CD14-positive monocyte (primary cell): ENCODE data around the gene SLCO3A1. TPM values are rescaled to one million over a fixed set of nuclear protein-coding genes. Genes with fewer than 3 reads are reported as not detected.

Source experiments
- DNase-seq, 3 donors: peaks; one replicate each; pipeline ENCODE4 v3.0.0-alpha.2; 2011 to 2022
- H2AFZ ChIP-seq: 2 replicates; pipeline ENCODE4 v1.6.0; 2012; ENCODE audit warnings: mild to moderate bottlenecking, low read depth, low read length, inconsistent platforms; ENCODE audit not compliant: insufficient read depth, poor library complexity, severe bottlenecking
- H3K27ac ChIP-seq, 2 donors: 1 replicate in 1 of 2; 2 replicates in 1 of 2; pipeline ENCODE4 v1.5.1; 2012 to 2013; ENCODE audit warnings: low read length in 2 of 2, control low read depth in 1 of 2, inconsistent platforms in 1 of 2, low read depth in 1 of 2, mild to moderate bottlenecking in 1 of 2
- H3K27me3 ChIP-seq, 2 donors: one replicate each; pipeline versions ENCODE4 v1.6.0 to v1.6.1; 2011 to 2013; ENCODE audit warnings: low read length in 2 of 2; ENCODE audit not compliant: control insufficient read depth in 2 of 2, insufficient read depth in 2 of 2
- H3K36me3 ChIP-seq, 2 donors: replicated peaks in 1 of 2; 1 replicate in 1 of 2; 2 replicates in 1 of 2; pipeline versions ENCODE4 v1.5.1 to v1.6.1; 2012 to 2013; ENCODE audit warnings: low read length in 2 of 2, control low read depth in 1 of 2, inconsistent platforms in 1 of 2, mild to moderate bottlenecking in 1 of 2; ENCODE audit not compliant: insufficient read depth in 2 of 2, control insufficient read depth in 1 of 2
- H3K4me1 ChIP-seq, 2 donors: 1 replicate in 1 of 2; 2 replicates in 1 of 2; pipeline versions ENCODE4 v1.5.1 to v1.6.1; 2012 to 2013; ENCODE audit warnings: low read length in 2 of 2, control low read depth in 1 of 2, inconsistent platforms in 1 of 2, mild to moderate bottlenecking in 1 of 2, moderate library complexity in 1 of 2; ENCODE audit not compliant: insufficient read depth in 2 of 2, control insufficient read depth in 1 of 2
- H3K4me2 ChIP-seq: replicated peaks from 2 replicates; pipeline ENCODE3; 2012; ENCODE audit warnings: low read length, moderate library complexity, mild to moderate bottlenecking; ENCODE audit not compliant: poor library complexity, severe bottlenecking; ENCODE audit errors: extremely low read depth
- H3K4me3 ChIP-seq, 3 experiments: fragments of 200-600 bp in 1 of 3; sonication (generic) in 1 of 3; replicated peaks in 1 of 3; 1 replicate in 2 of 3; 2 replicates in 1 of 3; pipeline ENCODE4 v1.5.1; 2011 to 2013; ENCODE audit warnings: low read length in 3 of 3, mild to moderate bottlenecking in 3 of 3, control low read depth in 2 of 3, low read depth in 2 of 3, inconsistent platforms in 1 of 3, moderate library complexity in 1 of 3
- H3K79me2 ChIP-seq: 2 replicates; pipeline ENCODE4 v1.6.0; 2012; ENCODE audit warnings: mild to moderate bottlenecking, control low read depth, inconsistent platforms, low read length, moderate library complexity; ENCODE audit not compliant: insufficient read depth
- H3K9ac ChIP-seq: 2 replicates; pipeline ENCODE4 v1.6.0; 2017; ENCODE audit warnings: low read length, mild to moderate bottlenecking; ENCODE audit not compliant: insufficient read depth, poor library complexity, severe bottlenecking
- H3K9me3 ChIP-seq, 2 donors: replicated peaks in 1 of 2; 1 replicate in 1 of 2; 2 replicates in 1 of 2; pipeline versions ENCODE4 v1.5.1 to v1.6.1; 2012 to 2013; ENCODE audit warnings: low read length in 2 of 2, control low read depth in 1 of 2; ENCODE audit not compliant: control insufficient read depth in 1 of 2, insufficient read depth in 1 of 2
- H4K20me1 ChIP-seq: 2 replicates; pipeline ENCODE4 v1.6.0; 2012; ENCODE audit warnings: mild to moderate bottlenecking, low read length, control low read depth, moderate library complexity; ENCODE audit not compliant: insufficient read depth
- H3K27ac Mint-ChIP-seq, 7 donors: one replicate each; pipeline ENCODE4 v1.8.0; 2020; ENCODE audit warnings: mild to moderate bottlenecking in 7 of 7, mixed read lengths in 7 of 7, moderate library complexity in 6 of 7, inconsistent platforms in 2 of 7
- H3K27me3 Mint-ChIP-seq, 3 donors: one replicate each; pipeline ENCODE4 v1.8.0; 2021 to 2022; ENCODE audit warnings: low read depth in 3 of 3, mild to moderate bottlenecking in 3 of 3, mixed read lengths in 3 of 3, moderate library complexity in 3 of 3, inconsistent platforms in 1 of 3
- H3K36me3 Mint-ChIP-seq, 2 donors: one replicate each; pipeline ENCODE4 v1.8.0; 2020; ENCODE audit warnings: mixed read lengths in 2 of 2, inconsistent platforms in 1 of 2, mild to moderate bottlenecking in 1 of 2
- H3K4me1 Mint-ChIP-seq: one replicate; pipeline ENCODE4 v1.8.0; 2020; ENCODE audit warnings: mild to moderate bottlenecking, mixed read lengths
- H3K4me3 Mint-ChIP-seq, 2 donors: one replicate each; pipeline ENCODE4 v1.8.0; 2020; ENCODE audit warnings: mild to moderate bottlenecking in 2 of 2, mixed read lengths in 2 of 2, moderate library complexity in 1 of 2
- H3K9me3 Mint-ChIP-seq, 7 donors: one replicate each; pipeline ENCODE4 v1.8.0; 2020 to 2022; ENCODE audit warnings: mixed read lengths in 7 of 7, mild to moderate bottlenecking in 6 of 7, moderate library complexity in 6 of 7, inconsistent platforms in 2 of 7
- CTCF ChIP-seq: fragments of 200-600 bp; IDR thresholded peaks from one replicate; pipeline ENCODE4 v1.8.0; 2022; ENCODE audit warnings: antibody characterized with exemption, mild to moderate bottlenecking
- WGBS: methylation state at CpG from one replicate; pipeline ENCODE4 v1.1.5; 2013; ENCODE audit warnings: missing lambda C conversion rate; ENCODE audit not compliant: insufficient coverage; 5-methylcytosine and 5-hydroxymethylcytosine counted together
- intact Hi-C, 2 donors: fragments of 100-400 bp; cut with micrococcal nuclease; formaldehyde crosslinking; loops; one replicate each; pipeline versions ENCODE4 v1.15.0 to v1.15.1; 2023
- polyA plus RNA-seq, 3 donors: library from polyadenylated mRNA; depleted of rRNA in 1 of 3; unstranded in 2 of 3; stranded (reverse) in 1 of 3; fragments of 300-500 nt in 2 of 3; fragments of >200 nt in 1 of 3; fragmentation: Illumina TruSeq in 2 of 3; gene quantifications; 1 replicate in 2 of 3; 2 replicates in 1 of 3; pipeline ENCODE4 v1.2.3, GENCODE V29; 2012 to 2021

The SLCO3A1 gene
- polyA plus RNA-seq, 3 donors, result 53.7 to 76.2 (median 62.8) TPM

DNA sequence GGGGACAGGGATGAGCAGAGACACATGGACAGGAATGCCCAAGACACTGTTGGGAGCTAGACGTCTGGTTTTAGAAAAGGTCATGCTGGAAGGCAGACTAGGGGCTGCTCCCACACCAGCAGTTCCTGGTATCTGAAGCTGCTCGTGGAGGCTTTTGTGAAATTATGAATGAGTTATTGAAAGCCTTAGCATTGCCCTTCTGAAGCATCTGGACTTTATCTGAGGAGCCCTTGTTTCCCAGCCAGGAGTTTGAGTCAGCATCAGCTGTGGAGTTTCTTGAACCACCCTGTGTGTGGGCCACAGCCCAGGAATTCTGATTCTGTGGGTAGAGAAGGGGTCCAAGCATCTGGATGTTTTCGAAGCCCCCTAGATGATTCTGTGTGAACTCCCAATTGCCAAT, 258.7 kb downstream of the SLCO3A1 start:
- H4K20me1 ChIP-seq, result peaks cover 98% of the 10 kb centered on the region
- H3K79me2 ChIP-seq, result no peaks in the 10 kb centered on the region
- 100% methylated on average over 3 of the region's 3 CpGs for WGBS
- no peak overlapping the region for H3K9ac ChIP-seq
- H3K4me3 Mint-ChIP-seq, result no peak overlapping the region
- no peaks in the 10 kb centered on the region for H3K4me1 ChIP-seq
- intact Hi-C loops, result no loop called here
- no peak for TF ChIP-seq CTCF
- no peak overlapping the region for H2AFZ ChIP-seq
- peaks cover 69 to 100% of the 10 kb centered on the region in 2 donors for H3K36me3 ChIP-seq
- DNase-seq, result no peak
- peaks cover 0 to 1% (median 0%) of the 10 kb centered on the region in 7 donors for H3K9me3 Mint-ChIP-seq
- H3K27ac Mint-ChIP-seq, result no peak overlapping the region
- H3K9me3 ChIP-seq, result no peaks in the 10 kb centered on the region
- no peak overlapping the region for H3K4me3 ChIP-seq
- H3K36me3 Mint-ChIP-seq, result peaks cover 52 to 88% of the 10 kb centered on the region in 2 donors
- no peaks in the 10 kb centered on the region for H3K27me3 ChIP-seq
- no peak overlapping the region for H3K4me2 ChIP-seq
- no peaks in the 10 kb centered on the region for H3K4me1 Mint-ChIP-seq
- no peaks in the 10 kb centered on the region for H3K27me3 Mint-ChIP-seq
- H3K27ac ChIP-seq, result no peak overlapping the region

DNA sequence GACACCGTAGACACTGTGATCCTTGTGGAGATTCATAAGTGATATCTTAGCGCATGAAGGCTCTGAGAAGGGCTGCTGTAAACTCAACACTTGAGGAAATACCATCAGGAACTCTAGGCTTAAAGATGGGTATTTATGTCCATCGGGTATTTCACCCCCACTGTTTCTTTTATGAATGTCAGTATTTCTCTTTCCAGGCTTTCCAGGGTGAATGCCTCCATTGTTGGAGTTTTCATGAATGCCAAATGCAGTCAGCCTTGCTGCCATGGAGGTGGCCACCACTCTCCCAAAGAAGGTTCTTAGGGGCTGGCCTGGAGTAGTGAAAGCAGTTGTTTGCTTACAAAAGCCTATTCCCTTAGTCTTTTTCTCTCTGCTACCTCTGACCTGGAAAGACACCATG, 259.2 kb downstream of the SLCO3A1 start:
- H3K4me1 Mint-ChIP-seq, result no peaks in the 10 kb centered on the region
- DNase-seq, result no peak
- no peak for TF ChIP-seq CTCF
- Histone ChIP-seq H3K9ac (no peak overlapping the region), H4K20me1 (peaks cover 98% of the 10 kb centered on the region), H3K4me2 (no peak overlapping the region), H3K4me1 (no peaks in the 10 kb centered on the region), H3K9me3 (no peaks in the 10 kb centered on the region), H3K27me3 (no peaks in the 10 kb centered on the region), H3K79me2 (no peaks in the 10 kb centered on the region), H3K4me3 (no peak overlapping the region), H2AFZ (no peak overlapping the region), H3K36me3 (peaks cover 69 to 100% of the 10 kb centered on the region in 2 donors), H3K27ac (no peak overlapping the region)
- no peak overlapping the region for H3K27ac Mint-ChIP-seq
- no peaks in the 10 kb centered on the region for H3K27me3 Mint-ChIP-seq
- peaks cover 55 to 89% of the 10 kb centered on the region in 2 donors for H3K36me3 Mint-ChIP-seq
- H3K4me3 Mint-ChIP-seq, result no peak overlapping the region
- 100% methylated on average over 2 of the region's 3 CpGs for WGBS
- intact Hi-C loops, result no loop called here
- H3K9me3 Mint-ChIP-seq, result peaks cover 0 to 1% (median 0%) of the 10 kb centered on the region in 7 donors
